ENCODE results near the gene PRLR. TPM values are rescaled to one million over a fixed set of nuclear protein-coding genes. Genes with fewer than 3 reads are reported as not detected.

Gene PRLR
- total RNA-seq, 2 donors from 2014 or later: 4.1 to 6.5 TPM

- H3K36me3 ChIP-seq (ENCODE audit: control insufficient read depth, insufficient read depth, low read length): no peaks in the 10 kb centered on the region
- no peaks in the 10 kb centered on the region for H3K9me3 ChIP-seq (ENCODE audit: control insufficient read depth, low read length)
- H3K27ac ChIP-seq (ENCODE audit: low read depth, low read length): no peak overlapping the region
- 92 to 93% methylated on average over 2 to 5 of the region's 5 CpGs for WGBS, 2 experiments (ENCODE audit: insufficient coverage in 1 of 2, insufficient read length in 1 of 2)
- no peak overlapping the region for H3K4me3 ChIP-seq (ENCODE audit: low read length)
- no peak overlapping the region for H3K4me3 Mint-ChIP-seq
- DNase-seq: no peak
- H3K9me3 Mint-ChIP-seq: no peaks in the 10 kb centered on the region
- TF ChIP-seq, protein P1, sequence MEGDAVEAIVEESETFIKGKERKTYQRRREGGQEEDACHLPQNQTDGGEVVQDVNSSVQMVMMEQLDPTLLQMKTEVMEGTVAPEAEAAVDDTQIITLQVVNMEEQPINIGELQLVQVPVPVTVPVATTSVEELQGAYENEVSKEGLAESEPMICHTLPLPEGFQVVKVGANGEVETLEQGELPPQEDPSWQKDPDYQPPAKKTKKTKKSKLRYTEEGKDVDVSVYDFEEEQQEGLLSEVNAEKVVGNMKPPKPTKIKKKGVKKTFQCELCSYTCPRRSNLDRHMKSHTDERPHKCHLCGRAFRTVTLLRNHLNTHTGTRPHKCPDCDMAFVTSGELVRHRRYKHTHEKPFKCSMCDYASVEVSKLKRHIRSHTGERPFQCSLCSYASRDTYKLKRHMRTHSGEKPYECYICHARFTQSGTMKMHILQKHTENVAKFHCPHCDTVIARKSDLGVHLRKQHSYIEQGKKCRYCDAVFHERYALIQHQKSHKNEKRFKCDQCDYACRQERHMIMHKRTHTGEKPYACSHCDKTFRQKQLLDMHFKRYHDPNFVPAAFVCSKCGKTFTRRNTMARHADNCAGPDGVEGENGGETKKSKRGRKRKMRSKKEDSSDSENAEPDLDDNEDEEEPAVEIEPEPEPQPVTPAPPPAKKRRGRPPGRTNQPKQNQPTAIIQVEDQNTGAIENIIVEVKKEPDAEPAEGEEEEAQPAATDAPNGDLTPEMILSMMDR (conservative IDR thresholded peaks at IDR 0.05): no peak
- H3K27me3 Mint-ChIP-seq (ENCODE audit: insufficient read depth): peaks cover 5% of the 10 kb centered on the region
- H3K36me3 Mint-ChIP-seq (ENCODE audit: low read depth): no peaks in the 10 kb centered on the region
- no peaks in the 10 kb centered on the region for H3K27me3 ChIP-seq (ENCODE audit: control insufficient read depth, insufficient read depth, low read length, poor library complexity, severe bottlenecking)
- H3K4me1 Mint-ChIP-seq: peaks cover 22% of the 10 kb centered on the region
- H3K9ac ChIP-seq (ENCODE audit: extremely low read depth, low read length, poor library complexity, severe bottlenecking): no peak overlapping the region
- H3K4me1 ChIP-seq (ENCODE audit: control insufficient read depth, insufficient read depth, low read length): no peaks in the 10 kb centered on the region
- H3K27ac Mint-ChIP-seq: no peak overlapping the region
These were observed 1.8 kb upstream of the PRLR start for GRCh38 chr5:35232124-35232523.

GRCh38 chr5:35229076-35230037, 930 bp downstream of the PRLR start:
- Mint-ChIP-seq H3K4me3 (peak overlapping the region; percentile 78), H3K27ac (peak overlapping the region; percentile 66), H3K4me1 (peaks cover 30% of the 10 kb centered on the region), H3K9me3 (no peaks in the 10 kb centered on the region), H3K27me3 (ENCODE audit: insufficient read depth) (peaks cover 5% of the 10 kb centered on the region), H3K36me3 (ENCODE audit: low read depth) (no peaks in the 10 kb centered on the region)
- TF ChIP-seq, protein P1 (conservative IDR thresholded peaks at IDR 0.05): peak; percentile 75
- Histone ChIP-seq H3K27ac (ENCODE audit: low read depth, low read length) (no peak overlapping the region), H3K36me3 (ENCODE audit: control insufficient read depth, insufficient read depth, low read length) (no peaks in the 10 kb centered on the region), H3K27me3 (ENCODE audit: control insufficient read depth, insufficient read depth, low read length, poor library complexity, severe bottlenecking) (no peaks in the 10 kb centered on the region), H3K9me3 (ENCODE audit: control insufficient read depth, low read length) (no peaks in the 10 kb centered on the region), H3K4me1 (ENCODE audit: control insufficient read depth, insufficient read depth, low read length) (peaks cover 10% of the 10 kb centered on the region), H3K4me3 (ENCODE audit: low read length) (peak overlapping the region; percentile 87), H3K9ac (ENCODE audit: extremely low read depth, low read length, poor library complexity, severe bottlenecking) (peak overlapping the region; percentile 31)
- peak; percentile 93 for DNase-seq
- 6 to 16% methylated on average over 10 to 30 of the region's 30 CpGs for WGBS, 2 experiments (ENCODE audit: insufficient coverage in 1 of 2, insufficient read length in 1 of 2)

- H3K36me3 ChIP-seq (ENCODE audit: control insufficient read depth, insufficient read depth, low read length): no peaks in the 10 kb centered on the region
- H3K4me3 ChIP-seq (ENCODE audit: low read length): no peak overlapping the region
- DNase-seq: no peak
- peaks cover 18% of the 10 kb centered on the region for H3K4me1 ChIP-seq (ENCODE audit: control insufficient read depth, insufficient read depth, low read length)
- no peaks in the 10 kb centered on the region for H3K9me3 ChIP-seq (ENCODE audit: control insufficient read depth, low read length)
- Mint-ChIP-seq H3K4me1 (peaks cover 35% of the 10 kb centered on the region), H3K9me3 (no peaks in the 10 kb centered on the region), H3K27me3 (ENCODE audit: insufficient read depth) (peaks cover 5% of the 10 kb centered on the region), H3K27ac (no peak overlapping the region), H3K36me3 (ENCODE audit: low read depth) (no peaks in the 10 kb centered on the region), H3K4me3 (no peak overlapping the region)
- H3K9ac ChIP-seq (ENCODE audit: extremely low read depth, low read length, poor library complexity, severe bottlenecking): no peak overlapping the region
- no peaks in the 10 kb centered on the region for H3K27me3 ChIP-seq (ENCODE audit: control insufficient read depth, insufficient read depth, low read length, poor library complexity, severe bottlenecking)
- H3K27ac ChIP-seq (ENCODE audit: low read depth, low read length): peak overlapping the region; percentile 74
- 0 to 50% methylated on average over 1 to 2 of the region's 2 CpGs for whole genome bisulfite sequencing, 2 experiments (ENCODE audit: insufficient coverage in 1 of 2, insufficient read length in 1 of 2)
- TF ChIP-seq, protein P1 (conservative IDR thresholded peaks at IDR 0.05): no peak
These were observed 2.0 kb downstream of the PRLR start for GRCh38 chr5:35228310-35228709.

All from endodermal cell (in vitro differentiated cells).